HG03103 (cell line): ENCODE results near the gene TBX20.
"Not testable (repeated sequence)": the region's sequence is repeated elsewhere in the genome, so short reads cannot be mapped to it uniquely, and the experiment has no call there.

Experiments used
- ATAC-seq: cut with Tn5 transposase; IDR thresholded peaks from one replicate; pipeline ENCODE4 v1.9.1; 2021; ENCODE audit warnings: low read depth; ENCODE audit not compliant: unreplicated experiment

TBX20 gene

GRCh38 chr7:35256256-35257175, 2.6 kb upstream of the TBX20 start:
- ATAC-seq = no peak

GRCh38 chr7:35255443-35256255, 1.7 kb upstream of the TBX20 start:
- no peak for ATAC-seq

- no peak for ATAC-seq
Measured at GRCh38 chr7:35254496-35255442, 869 bp upstream of the TBX20 start.

GRCh38 chr7:35253460-35253709, 515 bp downstream of the TBX20 start:
- ATAC-seq = no peak

- ATAC-seq = no peak
Measured at GRCh38 chr7:35252612-35253459, 1.1 kb downstream of the TBX20 start.

GRCh38 chr7:35251606-35252310, 2.1 kb downstream of the TBX20 start:
- ATAC-seq = no peak

GRCh38 chr7:35250941-35251340, 3.0 kb downstream of the TBX20 start:
- ATAC-seq = no peak

- no peak for ATAC-seq
Measured at GRCh38 chr7:35250452-35250851, 3.4 kb downstream of the TBX20 start.

GRCh38 chr7:35249537-35249907, 4.4 kb downstream of the TBX20 start:
- ATAC-seq = no peak

- no peak for ATAC-seq
Measured at GRCh38 chr7:35248576-35249536, 5.0 kb downstream of the TBX20 start.

- ATAC-seq = no peak
Measured at GRCh38 chr7:35246819-35247218, 7.1 kb downstream of the TBX20 start.

GRCh38 chr7:35241884-35242283, 12.0 kb downstream of the TBX20 start:
- no peak for ATAC-seq

GRCh38 chr7:35241436-35241835, 12.5 kb downstream of the TBX20 start:
- ATAC-seq = no peak

- ATAC-seq = not testable (repeated sequence)
Measured at GRCh38 chr7:35241008-35241407, 12.9 kb downstream of the TBX20 start.

GRCh38 chr7:35238456-35238855, 15.4 kb downstream of the TBX20 start:
- not testable (repeated sequence) for ATAC-seq

GRCh38 chr7:35232994-35233393, 20.9 kb downstream of the TBX20 start:
- no peak for ATAC-seq

- not testable (repeated sequence) for ATAC-seq
Measured at GRCh38 chr7:35231221-35231620, 22.7 kb downstream of the TBX20 start.

- ATAC-seq = not testable (repeated sequence)
Measured at GRCh38 chr7:35229116-35229780, 24.7 kb downstream of the TBX20 start.
